KMS-11 (cell line): Measurements from ENCODE around the gene RHOU.
"Not testable (repeated sequence)": the region's sequence is repeated elsewhere in the genome, so short reads cannot be mapped to it uniquely, and the experiment has no call there.

ENCODE experiments used
- H2AFZ ChIP-seq: fragments of 200-600 bp; sonication (generic); 2 replicates; pipeline ENCODE4 v1.6.1; 2016; ENCODE audit warnings: antibody characterized with exemption, mixed run types, low read depth
- H3K27ac ChIP-seq: fragments of 200-600 bp; sonication (generic); 2 replicates; pipeline ENCODE4 v1.6.1; 2016; ENCODE audit warnings: mild to moderate bottlenecking, mixed run types
- H3K27me3 ChIP-seq: fragments of 200-600 bp; sonication (generic); 2 replicates; pipeline ENCODE4 v1.6.1; 2017; ENCODE audit warnings: mild to moderate bottlenecking, low read depth, mixed run types, moderate library complexity; ENCODE audit not compliant: insufficient read depth
- H3K36me3 ChIP-seq: fragments of 200-600 bp; sonication (generic); 2 replicates; pipeline ENCODE4 v1.6.1; 2017; ENCODE audit warnings: mild to moderate bottlenecking, mixed run types; ENCODE audit not compliant: insufficient read depth
- H3K4me1 ChIP-seq: fragments of 200-600 bp; sonication (generic); 2 replicates; pipeline ENCODE4 v1.6.1; 2016; ENCODE audit warnings: mild to moderate bottlenecking, low read depth, mixed run types; ENCODE audit not compliant: poor library complexity, severe bottlenecking
- H3K4me2 ChIP-seq: fragments of 200-600 bp; sonication (generic); 2 replicates; pipeline ENCODE4 v1.7.0; 2016; ENCODE audit warnings: mild to moderate bottlenecking, mixed run types
- H3K4me3 ChIP-seq: fragments of 200-600 bp; sonication (generic); IDR thresholded peaks from 2 replicates; pipeline ENCODE4 v1.6.1; 2017; ENCODE audit warnings: low read depth, low read length, mixed read lengths; ENCODE audit not compliant: insufficient read depth
- H3K79me2 ChIP-seq: fragments of 200-600 bp; sonication (generic); 2 replicates; pipeline ENCODE4 v1.6.1; 2016; ENCODE audit warnings: low read depth, mixed run types; ENCODE audit not compliant: insufficient read depth
- H3K9ac ChIP-seq: fragments of 200-600 bp; sonication (generic); 2 replicates; pipeline ENCODE4 v1.6.1; 2016; ENCODE audit warnings: mild to moderate bottlenecking, mixed run types
- H4K20me1 ChIP-seq: fragments of 200-600 bp; sonication (generic); 2 replicates; pipeline ENCODE4 v1.6.1; 2016; ENCODE audit warnings: mild to moderate bottlenecking, mixed run types; ENCODE audit not compliant: insufficient read depth
- CTCF ChIP-seq: fragments of 200-600 bp; sonication (generic); conservative IDR thresholded peaks from 2 replicates; pipeline ENCODE4 v1.6.1; 2017; ENCODE audit warnings: low read depth, mild to moderate bottlenecking, antibody characterized with exemption, low read length, moderate library complexity, mixed read lengths

Gene RHOU

GRCh38 chr1:228770779-228771223, 35.5 kb downstream of the RHOU start:
- Histone ChIP-seq H3K27ac (no peak overlapping the region), H3K79me2 (no peaks in the 10 kb centered on the region), H3K4me2 (no peak overlapping the region), H4K20me1 (no peaks in the 10 kb centered on the region), H3K9ac (no peak overlapping the region), H3K27me3 (no peaks in the 10 kb centered on the region), H3K36me3 (no peaks in the 10 kb centered on the region), H3K4me3 (no peak overlapping the region), H3K4me1 (no peaks in the 10 kb centered on the region), H2AFZ (no peak overlapping the region)
- no peak for TF ChIP-seq CTCF

- TF ChIP-seq CTCF: no peak
- Histone ChIP-seq H2AFZ (no peak overlapping the region), H3K36me3 (no peaks in the 10 kb centered on the region), H4K20me1 (no peaks in the 10 kb centered on the region), H3K27me3 (no peaks in the 10 kb centered on the region), H3K9ac (no peak overlapping the region), H3K27ac (no peak overlapping the region), H3K4me2 (no peak overlapping the region), H3K79me2 (no peaks in the 10 kb centered on the region), H3K4me1 (no peaks in the 10 kb centered on the region), H3K4me3 (no peak overlapping the region)
These were observed 37.4 kb downstream of the RHOU start for GRCh38 chr1:228772516-228773212.

GRCh38 chr1:228775946-228776345, 40.7 kb downstream of the RHOU start:
- not testable (repeated sequence) for H3K4me1 ChIP-seq, H3K9ac ChIP-seq, H2AFZ ChIP-seq, H3K27me3 ChIP-seq, H3K27ac ChIP-seq, H3K36me3 ChIP-seq, H4K20me1 ChIP-seq, H3K4me2 ChIP-seq, H3K79me2 ChIP-seq, H3K4me3 ChIP-seq

- H3K36me3 ChIP-seq: no peaks in the 10 kb centered on the region
- H3K4me2 ChIP-seq: no peak overlapping the region
- no peaks in the 10 kb centered on the region for H3K79me2 ChIP-seq
- no peak overlapping the region for H3K9ac ChIP-seq
- H3K4me3 ChIP-seq: no peak overlapping the region
- H3K27me3 ChIP-seq: no peaks in the 10 kb centered on the region
- no peak overlapping the region for H2AFZ ChIP-seq
- H4K20me1 ChIP-seq: no peaks in the 10 kb centered on the region
- H3K27ac ChIP-seq: no peak overlapping the region
- no peaks in the 10 kb centered on the region for H3K4me1 ChIP-seq
- no peak for TF ChIP-seq CTCF
These were observed 41.2 kb downstream of the RHOU start for GRCh38 chr1:228776449-228776848.

- no peak for TF ChIP-seq CTCF
- Histone ChIP-seq H3K79me2 (no peaks in the 10 kb centered on the region), H3K4me3 (no peak overlapping the region), H3K4me2 (no peak overlapping the region), H4K20me1 (no peaks in the 10 kb centered on the region), H2AFZ (no peak overlapping the region), H3K27ac (no peak overlapping the region), H3K4me1 (no peaks in the 10 kb centered on the region), H3K9ac (no peak overlapping the region), H3K27me3 (no peaks in the 10 kb centered on the region), H3K36me3 (no peaks in the 10 kb centered on the region)
These were observed 42.0 kb downstream of the RHOU start for GRCh38 chr1:228777236-228777635.
